ELF-1 (cell line): ENCODE measurements around the gene LMAN2L.
"Not testable (repeated sequence)": the region's sequence is repeated elsewhere in the genome, so short reads cannot be mapped to it uniquely, and the experiment has no call there.

Experiments used
- DNase-seq: peaks from one replicate; pipeline ENCODE4 v3.0.0-alpha.2; 2016; ENCODE audit warnings: low read depth, low spot score

The LMAN2L gene

DNA sequence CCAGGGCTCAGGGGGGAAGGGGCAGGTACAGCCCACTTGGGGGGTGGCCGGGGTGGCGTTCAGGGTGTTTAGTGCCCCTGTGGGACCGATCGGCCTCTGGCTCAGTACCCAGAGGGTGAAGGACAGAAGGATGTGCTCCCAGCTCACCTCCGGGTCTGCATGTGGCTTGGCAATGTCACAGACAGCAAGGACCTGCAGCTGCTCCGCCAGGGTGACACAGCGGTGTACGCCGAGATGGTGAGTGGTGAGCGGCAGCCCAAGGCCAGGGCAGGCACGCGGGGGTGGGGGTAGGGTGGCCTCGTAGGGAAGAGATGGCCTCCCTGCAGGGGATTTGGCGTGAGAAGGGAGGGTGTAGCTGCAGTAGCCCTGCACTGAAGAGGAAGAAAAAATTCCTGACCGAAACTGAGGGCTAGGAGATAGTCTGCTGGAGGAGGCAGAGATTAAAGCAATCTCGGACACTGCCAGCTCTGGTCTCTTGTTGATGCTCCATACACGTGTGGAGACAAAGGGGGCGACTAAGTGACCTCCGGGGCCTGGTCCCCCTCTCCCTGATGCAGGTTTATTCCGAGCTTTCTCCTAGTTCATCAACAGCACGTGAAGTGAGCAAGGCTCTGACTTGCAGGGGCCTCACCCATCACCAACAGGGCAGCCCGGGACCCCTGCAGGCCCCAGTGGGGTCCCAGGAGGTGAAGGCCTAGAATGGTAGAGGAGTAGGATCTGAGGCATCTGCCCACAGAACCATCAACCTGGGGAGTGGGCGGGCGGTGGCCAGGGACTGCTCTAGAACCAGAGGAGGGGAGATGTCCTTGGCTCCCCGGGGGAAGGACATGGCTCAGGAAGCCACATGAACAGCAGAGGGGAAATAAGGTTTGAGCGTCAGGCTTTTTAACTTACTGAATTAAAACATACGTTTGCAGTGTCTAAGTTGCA lies 51.9 kb downstream of the LMAN2L start:
- no peak for DNase-seq

- DNase-seq: no peak
Measured at GRCh38 chr2:96687266-96687665, 52.6 kb downstream of the LMAN2L start.

DNA sequence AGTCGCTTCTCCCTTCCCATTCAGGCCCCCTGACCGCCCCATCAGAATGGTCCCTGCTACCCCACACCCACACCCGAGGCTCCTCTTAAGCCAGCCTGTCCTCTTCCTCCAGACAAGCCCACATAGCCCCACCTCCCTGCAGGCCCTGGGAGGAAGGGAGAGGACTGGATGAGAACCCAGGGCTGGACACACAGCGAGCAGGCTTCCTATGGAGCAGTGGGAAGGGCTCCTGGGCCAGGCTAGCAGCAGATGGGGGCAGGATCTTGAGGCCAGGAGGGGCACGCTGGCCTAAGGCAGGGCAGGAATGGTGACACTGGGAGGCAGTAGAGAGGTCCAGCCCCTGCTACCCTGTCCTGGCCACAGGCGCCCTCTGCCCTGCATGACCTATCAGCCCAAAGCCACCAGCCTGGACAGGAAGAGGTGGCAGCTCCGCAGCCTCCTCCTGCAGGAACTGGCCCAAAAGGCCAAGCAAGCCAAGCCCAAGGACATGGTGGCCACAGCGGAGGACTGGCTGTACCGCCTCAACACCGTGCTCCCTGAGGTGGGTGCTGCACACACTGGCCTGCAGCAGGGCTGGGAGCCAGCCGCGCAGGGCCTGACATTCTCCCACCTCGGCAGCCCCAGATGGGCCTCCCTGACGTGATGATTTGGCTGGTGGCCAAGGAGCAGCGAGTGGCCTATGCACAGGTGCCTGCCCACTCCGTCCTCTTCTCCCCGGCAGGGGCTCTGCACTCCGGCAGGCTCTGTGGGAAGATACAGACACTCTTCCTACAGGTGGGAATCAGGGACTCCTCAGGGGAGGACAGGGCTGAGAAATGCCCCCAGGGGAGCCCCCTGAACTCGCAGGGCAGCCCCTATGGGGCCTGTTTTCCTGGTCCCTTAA lies 54.0 kb downstream of the LMAN2L start:
- DNase-seq: peak; percentile 64

DNA sequence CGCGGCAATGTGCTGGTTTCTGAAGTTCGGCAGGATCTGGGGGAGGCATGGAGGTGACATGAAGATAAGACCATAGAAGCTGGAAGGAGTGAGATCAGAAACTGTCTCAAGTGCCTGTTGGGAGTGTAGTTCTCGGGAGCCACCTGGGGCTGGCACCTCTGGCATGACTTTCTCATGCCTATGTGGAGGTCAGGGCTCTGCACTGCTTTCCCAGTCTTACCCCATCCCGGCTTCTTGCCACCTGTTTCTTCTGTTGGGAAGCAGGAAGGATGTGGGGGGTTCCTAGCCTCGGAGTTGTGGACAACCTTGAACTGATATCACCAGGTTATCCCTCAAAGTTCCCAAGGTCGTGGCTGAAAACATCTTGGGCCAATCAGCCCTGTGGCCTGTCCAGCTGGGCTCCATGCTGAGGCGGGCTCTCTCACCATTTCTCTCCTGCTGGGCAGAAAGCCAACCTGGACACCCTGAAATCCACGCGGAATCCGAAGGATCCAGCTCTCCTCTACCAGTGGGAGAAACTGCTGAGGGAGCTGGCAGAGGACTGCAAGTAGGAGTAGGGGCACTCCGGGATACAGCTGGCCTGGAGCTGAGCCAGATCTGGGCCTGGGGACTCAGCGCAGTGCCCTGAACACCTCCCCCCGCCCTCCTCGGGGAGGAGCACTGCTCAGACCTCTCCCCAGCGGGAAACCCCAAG lies 54.8 kb downstream of the LMAN2L start:
- no peak for DNase-seq

- DNase-seq: no peak
Measured at GRCh38 chr2:96683972-96684820, 55.7 kb downstream of the LMAN2L start.

- no peak for DNase-seq
Measured at GRCh38 chr2:96683307-96683706, 56.6 kb downstream of the LMAN2L start.

DNA sequence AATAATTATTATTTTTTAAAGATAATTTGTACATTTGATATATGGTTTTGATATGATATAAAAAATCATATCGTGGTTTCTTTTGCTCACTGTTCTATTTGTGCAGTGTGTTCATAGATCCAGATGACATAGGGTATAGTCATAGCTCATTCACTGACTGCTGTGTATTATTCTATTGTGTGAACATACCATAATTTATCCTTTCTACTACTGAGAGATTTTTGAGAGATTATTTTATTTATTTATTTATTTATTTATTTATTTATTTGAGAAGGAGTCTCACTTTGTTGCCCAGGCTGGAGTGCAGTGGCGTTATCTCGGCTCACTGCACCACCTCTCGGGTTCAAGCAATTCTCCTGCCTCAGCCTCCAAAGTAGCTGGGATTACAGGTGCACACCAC lies 58.3 kb downstream of the LMAN2L start:
- no peak for DNase-seq

DNA sequence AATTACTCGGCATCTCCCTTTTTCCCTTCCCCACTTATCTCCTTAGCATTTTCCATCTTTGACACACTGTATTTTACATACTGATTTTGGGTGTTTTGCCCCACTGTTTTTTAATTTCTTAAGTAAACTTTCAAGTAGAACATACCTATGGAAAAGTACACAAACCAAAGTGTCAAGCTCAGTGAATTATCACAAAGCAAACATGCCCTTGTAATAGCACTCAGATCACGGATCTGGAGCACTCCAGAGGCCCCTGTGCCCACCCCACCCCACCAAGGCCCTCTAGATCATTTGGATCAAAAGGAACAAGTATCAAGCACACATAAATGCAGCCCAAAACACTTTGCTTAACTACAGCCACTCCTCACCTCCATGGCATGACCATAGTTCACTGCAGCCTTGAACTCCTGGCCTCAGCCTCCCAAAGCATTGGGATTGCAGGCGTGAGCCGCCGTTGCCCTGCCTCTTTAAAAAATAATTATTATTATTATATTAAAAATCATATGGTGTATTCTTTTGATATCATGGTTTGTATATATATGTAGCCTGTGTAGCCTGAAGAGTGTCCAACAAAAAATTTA lies 59.2 kb downstream of the LMAN2L start:
- DNase-seq: no peak

DNA sequence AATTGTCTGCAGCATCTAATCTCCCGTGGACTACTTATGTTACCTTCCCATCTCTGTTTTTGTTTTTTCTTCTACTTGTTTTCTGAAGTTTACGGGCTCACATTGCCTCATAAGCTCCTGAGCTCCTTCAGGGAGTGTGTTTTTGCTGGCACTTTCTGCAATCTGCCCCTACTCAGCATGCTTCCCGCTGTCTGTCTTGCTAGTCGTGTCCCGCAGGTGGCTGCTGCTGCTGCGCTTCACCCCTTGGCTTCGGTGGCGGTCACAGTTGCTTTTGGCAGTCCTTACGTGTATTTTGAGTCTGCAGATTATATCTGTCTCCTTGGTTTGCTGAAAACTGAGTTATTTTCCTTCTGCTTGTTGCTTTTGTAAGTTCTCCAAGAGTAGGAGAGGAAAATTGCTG lies 60.0 kb downstream of the LMAN2L start:
- DNase-seq: no peak

DNA sequence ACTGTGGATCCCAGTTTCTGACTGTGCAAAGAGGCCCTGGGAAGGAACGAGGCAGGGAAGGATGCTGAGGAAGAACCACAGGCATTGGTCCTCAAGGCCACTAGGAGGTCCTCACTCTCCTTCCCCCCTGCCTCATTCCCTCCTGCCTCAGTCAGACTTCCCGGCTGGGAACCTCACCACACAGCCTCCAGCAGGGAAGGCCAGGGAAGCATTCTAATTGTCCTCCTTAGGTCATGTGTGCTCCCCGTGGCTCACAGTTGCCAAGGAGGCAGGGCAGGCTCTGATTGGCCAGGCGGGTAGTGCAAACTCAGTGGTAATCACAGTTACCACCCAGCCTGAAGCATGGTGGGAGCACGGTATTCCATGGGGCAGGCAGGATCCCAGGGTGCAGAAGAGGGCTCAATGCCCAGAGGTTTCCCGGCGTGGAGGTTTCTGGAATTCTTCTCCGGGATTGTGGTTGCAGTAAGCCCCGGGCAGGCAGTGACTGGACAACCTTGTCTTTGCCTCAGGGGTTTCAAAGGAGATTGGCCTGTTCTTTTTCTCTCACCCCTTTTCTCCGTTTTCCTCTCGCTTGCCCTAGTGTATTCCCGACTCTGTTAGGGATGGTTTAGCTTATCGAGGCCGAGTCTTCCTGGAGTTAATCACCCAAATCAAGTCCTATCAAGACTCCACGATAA lies 70.2 kb downstream of the LMAN2L start:
- peak; percentile 28 for DNase-seq

- no peak for DNase-seq
Measured at GRCh38 chr2:96668771-96669170, 71.1 kb downstream of the LMAN2L start.

DNA sequence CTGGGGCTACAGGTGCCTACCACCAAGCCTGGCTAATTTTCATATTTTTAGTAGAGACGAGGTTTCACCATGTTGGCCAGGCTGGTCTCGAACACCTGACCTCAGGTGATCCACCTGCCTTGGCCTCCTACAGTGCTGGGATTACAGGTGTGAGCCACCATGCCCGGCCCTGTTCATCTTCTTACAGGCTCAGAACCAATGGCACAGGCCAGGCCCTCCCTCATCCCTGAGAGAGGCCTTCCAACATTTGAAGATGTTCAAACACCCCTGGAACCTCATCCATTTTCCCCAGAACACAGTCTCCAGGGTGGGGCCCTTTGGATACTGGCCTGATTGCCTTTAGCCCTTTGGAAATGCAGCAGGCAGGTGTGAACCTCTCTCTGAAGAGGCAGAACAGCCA lies 74.1 kb downstream of the LMAN2L start:
- DNase-seq: not testable (repeated sequence)

DNA sequence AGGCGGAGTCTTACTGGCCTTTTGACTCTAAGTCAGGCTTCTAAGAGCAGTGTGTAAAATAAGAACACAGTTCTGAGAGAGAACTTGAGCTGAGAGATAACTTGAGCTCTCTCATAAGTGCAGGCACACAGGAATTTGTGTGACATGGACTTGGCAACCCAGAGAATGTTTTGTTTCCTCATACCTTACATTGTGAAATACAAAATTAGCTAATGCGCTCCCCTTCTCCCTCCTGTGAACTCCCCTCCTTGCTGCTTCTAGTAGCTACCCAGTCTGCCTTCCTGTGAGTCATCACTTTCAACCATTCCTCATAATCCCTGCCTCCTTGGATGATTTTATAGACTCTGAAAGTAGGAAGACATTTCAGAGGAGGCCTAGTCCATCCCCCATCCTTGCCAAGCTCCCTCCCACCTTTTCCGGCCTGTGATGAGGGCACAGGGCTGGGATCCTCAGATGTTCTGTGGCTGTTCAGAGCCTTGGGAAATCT lies 74.7 kb downstream of the LMAN2L start:
- no peak for DNase-seq

GRCh38 chr2:96664366-96664925 lies 75.4 kb downstream of the LMAN2L start:
- no peak for DNase-seq

- DNase-seq: no peak
Measured at GRCh38 chr2:96663829-96664228, 76.0 kb downstream of the LMAN2L start.

DNA sequence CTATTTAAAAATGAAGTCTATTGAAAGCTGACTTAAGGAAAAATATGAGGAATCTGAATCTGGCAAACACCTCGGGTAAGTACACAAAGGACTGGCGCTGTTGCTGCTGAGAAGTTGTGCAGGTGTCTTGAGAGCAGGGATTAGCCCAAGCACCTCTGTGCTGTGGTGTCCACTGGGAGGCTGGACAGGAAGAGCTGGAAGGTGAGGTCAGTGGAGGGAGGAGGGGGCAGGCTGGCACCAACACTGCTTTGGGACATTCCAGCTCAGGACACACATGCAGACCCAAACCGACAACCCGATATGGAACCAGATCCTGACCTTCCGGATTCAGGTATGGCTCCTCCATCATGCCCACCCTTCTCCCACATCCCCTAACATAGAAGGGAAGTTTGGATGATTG lies 76.7 kb downstream of the LMAN2L start:
- no peak for DNase-seq

- DNase-seq: no peak
Measured at GRCh38 chr2:96662360-96662759, 77.5 kb downstream of the LMAN2L start.

GRCh38 chr2:96661324-96661723 lies 78.5 kb downstream of the LMAN2L start:
- no peak for DNase-seq

GRCh38 chr2:96656540-96656939 lies 83.3 kb downstream of the LMAN2L start:
- DNase-seq: no peak
